HCT116 (cell line): ENCODE measurements around the gene TMEM125.

ENCODE experiments used
- POLR2A ChIP-seq: IDR thresholded peaks from 2 replicates; pipeline ENCODE4 v1.7.0; 2011; ENCODE audit warnings: borderline replicate concordance; ENCODE audit not compliant: insufficient read depth, insufficient read length; ENCODE audit errors: extremely low read depth
- RAD21 ChIP-seq: IDR thresholded peaks from 2 replicates; pipeline ENCODE4 v1.6.1; 2012; ENCODE audit warnings: low read depth, mild to moderate bottlenecking
- REST ChIP-seq: IDR thresholded peaks from 2 replicates; pipeline ENCODE4 v1.6.1; 2012; ENCODE audit warnings: low read depth
- SIN3A ChIP-seq: IDR thresholded peaks from 2 replicates; pipeline ENCODE4 v1.6.1; 2012; ENCODE audit warnings: low read depth
- TCF7L2 ChIP-seq: IDR thresholded peaks from 2 replicates; pipeline ENCODE4 v1.7.0; 2011; ENCODE audit warnings: borderline replicate concordance, inconsistent platforms; ENCODE audit not compliant: insufficient read depth, insufficient read length; ENCODE audit errors: extremely low read depth
- ZNF274 ChIP-seq: fragments of 200-500 bp; sonication (Bioruptor generic); IDR thresholded peaks from 2 replicates; pipeline ENCODE4 v1.6.1; 2014; ENCODE audit warnings: mild to moderate bottlenecking, low read depth, low read length, inconsistent platforms
- TF ChIP-seq, protein P1 (sequence below): IDR thresholded peaks from 2 replicates; pipeline ENCODE4 v1.6.1; 2012
- TF ChIP-seq, protein P2 (sequence below), 3 experiments: fragments of 200-600 bp in 1 of 3; sonication (generic) in 1 of 3; IDR thresholded peaks in 2 of 3; conservative IDR thresholded peaks in 1 of 3; 2 replicates each; pipeline ENCODE4 v1.5.1; 2012 to 2017; ENCODE audit warnings: low read depth in 2 of 3, low read length in 2 of 3, antibody characterized with exemption in 1 of 3, borderline replicate concordance in 1 of 3, control low read depth in 1 of 3, mild to moderate bottlenecking in 1 of 3, mixed read lengths in 1 of 3, mixed run types in 1 of 3, moderate library complexity in 1 of 3; ENCODE audit not compliant: insufficient read depth in 1 of 3

GRCh38 chr1:43304314-43304681, 34.5 kb downstream of the TMEM125 start:
- no peak for TF ChIP-seq REST
- TF ChIP-seq, protein P1, sequence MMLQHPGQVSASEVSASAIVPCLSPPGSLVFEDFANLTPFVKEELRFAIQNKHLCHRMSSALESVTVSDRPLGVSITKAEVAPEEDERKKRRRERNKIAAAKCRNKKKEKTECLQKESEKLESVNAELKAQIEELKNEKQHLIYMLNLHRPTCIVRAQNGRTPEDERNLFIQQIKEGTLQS: no peak
- TF ChIP-seq, protein P2, sequence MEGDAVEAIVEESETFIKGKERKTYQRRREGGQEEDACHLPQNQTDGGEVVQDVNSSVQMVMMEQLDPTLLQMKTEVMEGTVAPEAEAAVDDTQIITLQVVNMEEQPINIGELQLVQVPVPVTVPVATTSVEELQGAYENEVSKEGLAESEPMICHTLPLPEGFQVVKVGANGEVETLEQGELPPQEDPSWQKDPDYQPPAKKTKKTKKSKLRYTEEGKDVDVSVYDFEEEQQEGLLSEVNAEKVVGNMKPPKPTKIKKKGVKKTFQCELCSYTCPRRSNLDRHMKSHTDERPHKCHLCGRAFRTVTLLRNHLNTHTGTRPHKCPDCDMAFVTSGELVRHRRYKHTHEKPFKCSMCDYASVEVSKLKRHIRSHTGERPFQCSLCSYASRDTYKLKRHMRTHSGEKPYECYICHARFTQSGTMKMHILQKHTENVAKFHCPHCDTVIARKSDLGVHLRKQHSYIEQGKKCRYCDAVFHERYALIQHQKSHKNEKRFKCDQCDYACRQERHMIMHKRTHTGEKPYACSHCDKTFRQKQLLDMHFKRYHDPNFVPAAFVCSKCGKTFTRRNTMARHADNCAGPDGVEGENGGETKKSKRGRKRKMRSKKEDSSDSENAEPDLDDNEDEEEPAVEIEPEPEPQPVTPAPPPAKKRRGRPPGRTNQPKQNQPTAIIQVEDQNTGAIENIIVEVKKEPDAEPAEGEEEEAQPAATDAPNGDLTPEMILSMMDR (IDR thresholded peaks at IDR 0.05 in 2 of 3, conservative IDR thresholded peaks at IDR 0.05 in 1 of 3; ENCODE audit: borderline replicate concordance in 1 of 3, insufficient read depth in 1 of 3, low read depth in 2 of 3, low read length in 2 of 3): no peak
- no peak for TF ChIP-seq SIN3A
- TF ChIP-seq POLR2A: no peak
- no peak for TF ChIP-seq RAD21
- no peak for TF ChIP-seq TCF7L2
- TF ChIP-seq ZNF274: no peak
